C4-2B (cell line): Measurements from ENCODE around the gene CAVIN2.

Experiments
- H3K27ac ChIP-seq: fragments of 450-650 bp; 2 replicates; pipeline ENCODE4 v1.5.1; 2017
- ZFX ChIP-seq: fragments of 450-650 bp; IDR thresholded peaks from 2 replicates; pipeline ENCODE4 v1.6.1; 2017
- TF ChIP-seq, protein P1 (sequence below): fragments of 450-650 bp; conservative IDR thresholded peaks from 2 replicates; pipeline ENCODE4 v1.5.1; 2017; ENCODE audit warnings: mild to moderate bottlenecking

Gene CAVIN2

DNA sequence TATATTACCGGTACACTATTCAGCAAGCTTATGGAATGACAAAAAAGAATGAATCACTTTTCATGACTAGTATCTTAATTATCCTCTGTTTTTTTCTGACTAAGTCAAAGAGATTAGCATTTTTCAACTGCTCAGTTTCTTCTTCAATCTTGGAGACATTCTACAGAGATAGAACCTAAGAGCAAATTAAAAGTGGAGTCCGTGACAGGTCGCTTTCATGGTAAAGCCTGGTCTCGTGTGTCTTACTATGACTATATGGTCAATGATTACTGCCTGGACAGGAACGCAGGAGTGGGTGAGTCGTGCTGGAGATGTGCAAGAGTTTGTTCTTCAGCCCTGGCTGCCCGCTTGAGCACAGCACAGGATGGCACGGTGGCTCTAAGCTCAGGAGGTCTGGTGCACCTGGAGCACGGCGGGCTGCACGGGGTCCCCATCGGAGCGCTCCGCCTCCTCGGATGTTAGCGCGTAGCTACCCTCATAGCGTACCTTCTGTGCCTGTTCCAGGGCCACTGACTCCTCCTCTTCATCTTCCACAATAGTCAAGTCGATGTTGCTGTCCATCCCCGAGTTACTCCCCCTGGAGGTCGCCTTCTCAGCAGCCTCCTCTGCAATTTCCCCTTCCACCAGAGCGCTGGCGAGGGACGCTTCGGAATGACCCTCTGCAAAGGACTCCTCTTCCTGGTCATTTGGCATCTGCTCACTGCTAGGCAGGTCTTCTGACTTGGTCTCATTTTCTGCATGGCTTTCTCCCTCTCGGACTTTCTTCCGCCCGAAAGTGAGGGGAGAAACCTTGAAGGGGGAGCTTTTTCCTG lies 11.1 kb downstream of the CAVIN2 start:
- TF ChIP-seq ZFX, result no peak
- TF ChIP-seq, protein P1, sequence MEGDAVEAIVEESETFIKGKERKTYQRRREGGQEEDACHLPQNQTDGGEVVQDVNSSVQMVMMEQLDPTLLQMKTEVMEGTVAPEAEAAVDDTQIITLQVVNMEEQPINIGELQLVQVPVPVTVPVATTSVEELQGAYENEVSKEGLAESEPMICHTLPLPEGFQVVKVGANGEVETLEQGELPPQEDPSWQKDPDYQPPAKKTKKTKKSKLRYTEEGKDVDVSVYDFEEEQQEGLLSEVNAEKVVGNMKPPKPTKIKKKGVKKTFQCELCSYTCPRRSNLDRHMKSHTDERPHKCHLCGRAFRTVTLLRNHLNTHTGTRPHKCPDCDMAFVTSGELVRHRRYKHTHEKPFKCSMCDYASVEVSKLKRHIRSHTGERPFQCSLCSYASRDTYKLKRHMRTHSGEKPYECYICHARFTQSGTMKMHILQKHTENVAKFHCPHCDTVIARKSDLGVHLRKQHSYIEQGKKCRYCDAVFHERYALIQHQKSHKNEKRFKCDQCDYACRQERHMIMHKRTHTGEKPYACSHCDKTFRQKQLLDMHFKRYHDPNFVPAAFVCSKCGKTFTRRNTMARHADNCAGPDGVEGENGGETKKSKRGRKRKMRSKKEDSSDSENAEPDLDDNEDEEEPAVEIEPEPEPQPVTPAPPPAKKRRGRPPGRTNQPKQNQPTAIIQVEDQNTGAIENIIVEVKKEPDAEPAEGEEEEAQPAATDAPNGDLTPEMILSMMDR, result peak; percentile 5; the same call in 1 of the 2 replicates
- H3K27ac ChIP-seq, result no peak overlapping the region

DNA sequence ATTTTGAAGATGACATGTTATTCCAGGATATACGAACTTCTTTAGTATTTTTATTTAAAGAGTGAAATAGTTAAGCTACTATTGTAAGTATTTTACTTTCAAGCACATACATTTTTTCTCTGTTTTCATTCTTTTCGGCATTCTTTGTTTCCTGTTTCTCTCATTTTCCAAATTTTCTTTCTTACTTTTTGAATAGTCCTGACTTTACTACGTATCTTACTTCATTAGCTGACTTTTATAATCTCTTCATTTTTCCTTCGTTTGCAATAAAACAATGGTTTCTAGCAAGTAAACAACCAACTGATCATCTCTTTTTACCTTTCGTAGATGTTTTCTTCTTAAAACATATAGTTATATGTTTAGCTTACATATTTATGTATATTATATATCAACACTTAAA lies 11.8 kb downstream of the CAVIN2 start:
- H3K27ac ChIP-seq, result no peak overlapping the region
- TF ChIP-seq, protein P1, result no peak
- TF ChIP-seq ZFX, result no peak

DNA sequence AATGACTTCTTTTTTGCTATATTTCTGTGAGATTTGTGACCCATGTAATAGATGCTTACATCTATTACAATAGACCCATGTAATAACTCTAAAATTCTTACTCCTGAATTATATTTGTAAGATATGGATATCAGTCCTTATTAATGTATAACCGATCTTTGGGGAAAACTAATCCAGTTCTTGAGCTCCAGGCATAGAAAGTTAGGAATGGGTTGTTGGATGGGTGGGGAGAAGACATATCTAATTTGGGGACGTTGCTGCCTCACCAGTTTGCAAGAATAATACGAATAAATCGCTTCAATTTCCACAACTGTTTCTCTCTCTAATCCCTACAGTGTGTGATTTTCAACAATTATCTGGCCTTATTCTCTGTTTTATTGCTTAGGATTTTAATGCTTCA lies 13.5 kb downstream of the CAVIN2 start:
- TF ChIP-seq ZFX, result no peak
- TF ChIP-seq, protein P1, result no peak
- H3K27ac ChIP-seq, result no peak overlapping the region

DNA sequence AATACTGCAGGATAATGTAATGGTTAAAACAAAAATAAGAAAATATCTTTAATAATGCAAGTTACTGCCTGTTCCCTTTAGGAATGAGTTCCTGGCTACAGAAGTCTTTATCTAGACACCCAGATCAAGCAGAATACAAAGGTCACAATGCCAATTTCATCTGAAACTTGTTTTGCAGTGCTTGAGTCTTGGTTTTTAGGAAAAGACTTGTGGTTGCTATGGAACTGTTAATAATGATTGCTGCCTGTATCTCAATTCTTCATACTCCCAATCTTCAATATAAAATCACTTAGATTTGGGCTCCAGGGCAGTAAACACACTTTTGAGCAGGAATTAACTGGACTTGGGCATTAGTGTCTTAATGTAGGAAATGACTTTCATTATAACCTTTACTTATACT lies 14.2 kb downstream of the CAVIN2 start:
- no peak overlapping the region for H3K27ac ChIP-seq

DNA sequence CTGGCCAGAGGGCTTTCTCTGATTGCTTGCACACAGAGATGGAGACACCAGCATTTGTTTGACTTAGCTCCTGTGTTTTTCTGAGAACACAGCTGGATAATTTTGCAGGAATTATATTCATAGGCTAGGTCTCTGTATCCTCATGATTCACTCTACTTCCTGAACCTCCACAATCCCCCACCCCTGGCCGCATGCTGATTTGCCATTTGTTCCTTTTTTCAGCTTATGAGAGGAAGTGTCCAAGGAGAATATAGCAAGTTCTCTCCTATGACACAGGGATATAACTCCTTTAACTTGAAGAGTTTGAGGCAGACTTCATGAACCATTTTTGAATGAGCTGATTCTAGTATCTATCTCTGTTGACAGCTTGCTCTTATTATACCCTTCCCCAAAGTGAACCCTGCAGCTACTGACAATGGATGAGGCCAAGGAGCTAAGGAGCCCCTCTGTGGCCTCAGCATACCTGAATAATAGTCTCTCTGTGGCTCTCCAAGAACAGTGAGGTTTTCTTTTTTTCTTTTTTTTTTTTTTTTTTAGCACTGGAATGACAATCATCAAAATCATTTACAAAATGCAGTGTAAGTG lies 15.4 kb downstream of the CAVIN2 start:
- H3K27ac ChIP-seq, result no peak overlapping the region
- TF ChIP-seq, protein P1, result no peak
- no peak for TF ChIP-seq ZFX

More for the DNA sequence above, 14.2 kb downstream of the CAVIN2 start:
- TF ChIP-seq ZFX, result no peak
- TF ChIP-seq, protein P1, result no peak

DNA sequence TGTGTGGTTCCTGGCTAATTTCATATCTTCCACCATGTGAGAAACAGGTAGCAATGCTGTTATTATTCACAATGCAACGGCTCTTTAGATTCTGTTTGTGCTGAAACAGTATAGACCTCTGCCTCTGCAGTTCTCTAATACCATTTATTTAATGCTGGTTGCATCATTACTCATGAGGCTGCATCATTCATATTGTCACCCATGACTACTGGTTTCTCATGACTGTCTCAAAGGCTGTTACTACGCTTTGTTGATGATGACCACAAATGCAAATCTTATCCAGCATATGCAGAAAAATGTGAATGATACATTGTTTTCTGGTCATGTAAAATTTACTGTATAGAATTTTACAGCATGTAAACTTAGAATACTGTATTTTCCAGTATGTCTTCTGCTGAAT lies 22.5 kb downstream of the CAVIN2 start:
- no peak overlapping the region for H3K27ac ChIP-seq
- no peak for TF ChIP-seq ZFX
- TF ChIP-seq, protein P1, result no peak

DNA sequence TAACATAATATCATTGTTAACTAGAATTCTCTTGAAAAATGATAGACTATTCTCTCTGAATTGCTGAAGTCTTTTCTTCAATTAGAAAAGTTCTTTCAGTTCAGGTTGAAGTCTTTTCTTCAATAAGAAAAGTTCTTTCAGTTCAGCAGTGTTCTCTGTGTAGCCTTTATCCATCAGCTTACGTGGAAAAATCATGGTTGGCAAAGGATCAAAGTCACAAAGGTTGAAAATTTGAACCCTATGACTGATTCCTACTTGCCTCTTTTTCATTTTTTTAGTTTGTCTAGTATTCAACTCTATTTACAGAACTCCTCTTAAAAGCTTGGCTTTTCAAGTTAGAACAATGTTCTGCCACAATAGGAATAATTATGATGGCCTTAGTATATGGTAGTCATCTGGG lies 25.8 kb downstream of the CAVIN2 start:
- TF ChIP-seq ZFX, result no peak
- H3K27ac ChIP-seq, result no peak overlapping the region
